Ishikawa (cell line): ENCODE results near the gene PANX1.

Source experiments
- CREB1 ChIP-seq: IDR thresholded peaks from 2 replicates; pipeline ENCODE4 v1.6.1; 2012; ENCODE audit warnings: low read depth
- EP300 ChIP-seq: IDR thresholded peaks from 2 replicates; pipeline ENCODE4 v1.6.1; 2012; ENCODE audit warnings: borderline replicate concordance
- MAX ChIP-seq: IDR thresholded peaks from 2 replicates; pipeline ENCODE4 v1.6.1; 2012
- NFIC ChIP-seq: IDR thresholded peaks from 2 replicates; pipeline ENCODE4 v1.6.1; 2012
- RAD21 ChIP-seq: IDR thresholded peaks from 2 replicates; pipeline ENCODE4 v1.6.1; 2012; ENCODE audit warnings: low read depth
- TCF12 ChIP-seq: IDR thresholded peaks from 2 replicates; pipeline ENCODE4 v1.6.1; 2012; ENCODE audit warnings: low read depth
- TF ChIP-seq, protein P1 (sequence below): IDR thresholded peaks from 2 replicates; pipeline ENCODE4 v1.6.1; 2012; ENCODE audit warnings: low read depth, mild to moderate bottlenecking

DNA sequence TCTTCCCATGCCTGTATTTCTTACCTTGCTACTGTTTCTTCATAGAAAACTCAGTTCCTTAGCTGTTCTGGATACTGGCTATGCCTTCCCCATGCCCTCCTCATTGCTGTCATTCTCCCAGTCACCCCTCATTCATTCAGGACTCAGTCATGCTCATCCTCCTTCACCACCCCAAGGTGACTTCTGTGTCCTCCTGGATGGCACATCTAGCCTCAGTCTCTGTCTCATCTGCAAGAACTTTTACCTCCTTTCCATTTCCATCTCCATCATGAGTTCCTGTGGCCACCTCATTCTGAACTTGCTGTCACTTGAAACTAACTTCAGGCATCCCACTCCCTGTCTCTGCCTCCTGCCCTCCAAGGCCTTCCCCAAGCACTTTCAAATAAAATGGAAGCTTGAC is 42.3 kb downstream of the PANX1 start:
- TF ChIP-seq TCF12 (no peak), MAX (no peak), NFIC (no peak), CREB1 (no peak), EP300 (no peak), RAD21 (no peak)
- TF ChIP-seq, protein P1, sequence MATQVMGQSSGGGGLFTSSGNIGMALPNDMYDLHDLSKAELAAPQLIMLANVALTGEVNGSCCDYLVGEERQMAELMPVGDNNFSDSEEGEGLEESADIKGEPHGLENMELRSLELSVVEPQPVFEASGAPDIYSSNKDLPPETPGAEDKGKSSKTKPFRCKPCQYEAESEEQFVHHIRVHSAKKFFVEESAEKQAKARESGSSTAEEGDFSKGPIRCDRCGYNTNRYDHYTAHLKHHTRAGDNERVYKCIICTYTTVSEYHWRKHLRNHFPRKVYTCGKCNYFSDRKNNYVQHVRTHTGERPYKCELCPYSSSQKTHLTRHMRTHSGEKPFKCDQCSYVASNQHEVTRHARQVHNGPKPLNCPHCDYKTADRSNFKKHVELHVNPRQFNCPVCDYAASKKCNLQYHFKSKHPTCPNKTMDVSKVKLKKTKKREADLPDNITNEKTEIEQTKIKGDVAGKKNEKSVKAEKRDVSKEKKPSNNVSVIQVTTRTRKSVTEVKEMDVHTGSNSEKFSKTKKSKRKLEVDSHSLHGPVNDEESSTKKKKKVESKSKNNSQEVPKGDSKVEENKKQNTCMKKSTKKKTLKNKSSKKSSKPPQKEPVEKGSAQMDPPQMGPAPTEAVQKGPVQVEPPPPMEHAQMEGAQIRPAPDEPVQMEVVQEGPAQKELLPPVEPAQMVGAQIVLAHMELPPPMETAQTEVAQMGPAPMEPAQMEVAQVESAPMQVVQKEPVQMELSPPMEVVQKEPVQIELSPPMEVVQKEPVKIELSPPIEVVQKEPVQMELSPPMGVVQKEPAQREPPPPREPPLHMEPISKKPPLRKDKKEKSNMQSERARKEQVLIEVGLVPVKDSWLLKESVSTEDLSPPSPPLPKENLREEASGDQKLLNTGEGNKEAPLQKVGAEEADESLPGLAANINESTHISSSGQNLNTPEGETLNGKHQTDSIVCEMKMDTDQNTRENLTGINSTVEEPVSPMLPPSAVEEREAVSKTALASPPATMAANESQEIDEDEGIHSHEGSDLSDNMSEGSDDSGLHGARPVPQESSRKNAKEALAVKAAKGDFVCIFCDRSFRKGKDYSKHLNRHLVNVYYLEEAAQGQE = no peak
